ENCODE results near the gene VASH2. TPM values are rescaled to one million over a fixed set of nuclear protein-coding genes. Genes with fewer than 3 reads are reported as not detected.
"Not testable (repeated sequence)": the region's sequence is repeated elsewhere in the genome, so short reads cannot be mapped to it uniquely, and the experiment has no call there.

VASH2 gene
- total RNA-seq, 1 experiment from 2014 or later, result 5.8 TPM

GRCh38 chr1:212990276-212990675 is 39.9 kb downstream of the VASH2 start:
- no peak overlapping the region for H3K27ac Mint-ChIP-seq (ENCODE audit: unreplicated experiment)
- H3K9me3 Mint-ChIP-seq (ENCODE audit: low read depth, unreplicated experiment), result no peaks in the 10 kb centered on the region
- H3K4me3 Mint-ChIP-seq (ENCODE audit: low read depth, unreplicated experiment), result no peak overlapping the region
- no TSS peak for BruUV-seq (replicated peaks)
- CTCF ChIA-PET, result no interaction called here
- no peak for TF ChIP-seq CTCF (IDR thresholded peaks at IDR 0.05; ENCODE audit: unreplicated experiment)
- no peaks in the 10 kb centered on the region for H3K27me3 Mint-ChIP-seq (ENCODE audit: unreplicated experiment)
- intact Hi-C loops (cut with micrococcal nuclease; ENCODE audit: unreplicated experiment), result no loop called here
- H3K36me3 Mint-ChIP-seq (ENCODE audit: insufficient read depth, unreplicated experiment), result peaks cover 23% of the 10 kb centered on the region
- DNase-seq, result no peak
- H3K4me1 Mint-ChIP-seq (ENCODE audit: low read depth, unreplicated experiment), result no peaks in the 10 kb centered on the region

GRCh38 chr1:212993960-212994359 is 43.6 kb downstream of the VASH2 start:
- not testable (repeated sequence) for H3K27me3 Mint-ChIP-seq (ENCODE audit: unreplicated experiment); H3K4me3 Mint-ChIP-seq (ENCODE audit: low read depth, unreplicated experiment); H3K4me1 Mint-ChIP-seq (ENCODE audit: low read depth, unreplicated experiment); H3K9me3 Mint-ChIP-seq (ENCODE audit: low read depth, unreplicated experiment); H3K27ac Mint-ChIP-seq (ENCODE audit: unreplicated experiment); DNase-seq
- intact Hi-C loops (cut with micrococcal nuclease; ENCODE audit: unreplicated experiment), result loop anchor here (2.0 kb wide), 1 partner anchor 245 kb away; no protein-coding TSS in a partner anchor
- CTCF ChIA-PET, result interaction anchor here (0.6 kb wide), 1 partner anchor 179 kb away, joined by 3 read pairs; no protein-coding TSS in a partner anchor
- peaks cover 23% of the 10 kb centered on the region for H3K36me3 Mint-ChIP-seq (ENCODE audit: insufficient read depth, unreplicated experiment)
- TSS peak; percentile 23 for BruUV-seq (replicated peaks)

DNA sequence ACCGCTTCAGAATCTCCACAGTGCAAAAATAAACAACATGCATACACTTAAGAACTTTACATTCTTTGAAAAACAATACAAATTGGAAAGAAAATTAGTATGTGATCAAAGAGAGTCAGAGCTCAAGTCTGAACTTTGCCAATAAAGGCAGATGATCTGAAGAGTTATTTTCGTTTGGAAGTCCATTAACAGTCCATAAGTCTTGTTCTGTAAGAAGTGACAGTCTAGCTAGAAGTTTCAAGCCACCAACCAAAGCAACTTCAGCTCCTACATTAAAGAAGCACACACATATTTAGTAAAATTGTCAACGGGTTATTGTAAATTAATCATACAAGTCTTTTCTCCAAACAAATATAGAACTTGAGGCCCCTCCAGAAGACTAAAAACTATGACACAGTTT is 44.6 kb downstream of the VASH2 start:
- Mint-ChIP-seq H3K36me3 (ENCODE audit: insufficient read depth, unreplicated experiment) (peaks cover 20% of the 10 kb centered on the region), H3K27ac (ENCODE audit: unreplicated experiment) (no peak overlapping the region), H3K4me3 (ENCODE audit: low read depth, unreplicated experiment) (no peak overlapping the region), H3K4me1 (ENCODE audit: low read depth, unreplicated experiment) (no peaks in the 10 kb centered on the region), H3K9me3 (ENCODE audit: low read depth, unreplicated experiment) (no peaks in the 10 kb centered on the region), H3K27me3 (ENCODE audit: unreplicated experiment) (no peaks in the 10 kb centered on the region)
- BruUV-seq (replicated peaks), result no TSS peak
- CTCF ChIA-PET, result interaction anchor here (0.7 to 1.9 kb wide), 6 partner anchors 10 to 518 kb away, joined by 3 to 9 read pairs (median 5); no protein-coding TSS in a partner anchor
- intact Hi-C loops (cut with micrococcal nuclease; ENCODE audit: unreplicated experiment), result loop anchor here (1.0 to 5.0 kb wide), 3 partner anchors 180 to 328 kb away; no protein-coding TSS in a partner anchor
- no peak for TF ChIP-seq CTCF (IDR thresholded peaks at IDR 0.05; ENCODE audit: unreplicated experiment)
- DNase-seq, result no peak

DNA sequence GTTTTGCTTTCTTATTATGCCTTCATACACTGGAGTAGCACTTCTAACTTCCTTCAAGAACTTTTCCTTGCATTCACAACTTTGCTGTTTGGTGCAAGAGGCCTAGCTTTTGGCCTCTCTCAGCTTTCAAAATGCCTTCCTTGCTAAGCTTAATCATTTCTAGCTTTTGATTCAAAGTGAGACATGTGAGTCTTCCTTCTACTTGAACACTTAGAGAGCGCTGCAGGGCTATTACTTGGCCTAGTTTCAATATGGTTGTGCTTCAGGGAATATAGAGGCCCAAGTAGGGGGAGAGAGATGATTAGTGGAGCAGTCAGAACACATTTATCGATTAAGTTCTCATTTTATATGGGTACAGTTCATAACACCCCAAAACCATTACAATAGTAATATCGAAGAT is 52.9 kb downstream of the VASH2 start:
- no peaks in the 10 kb centered on the region for H3K27me3 Mint-ChIP-seq (ENCODE audit: unreplicated experiment)
- H3K4me1 Mint-ChIP-seq (ENCODE audit: low read depth, unreplicated experiment), result no peaks in the 10 kb centered on the region
- CTCF ChIA-PET, result interaction anchor here (0.6 kb wide), 2 partner anchors 65 to 319 kb away, joined by 4 read pairs; no protein-coding TSS in a partner anchor
- no peak overlapping the region for H3K4me3 Mint-ChIP-seq (ENCODE audit: low read depth, unreplicated experiment)
- intact Hi-C loops (cut with micrococcal nuclease; ENCODE audit: unreplicated experiment), result no loop called here
- H3K9me3 Mint-ChIP-seq (ENCODE audit: low read depth, unreplicated experiment), result no peaks in the 10 kb centered on the region
- DNase-seq, result no peak
- H3K36me3 Mint-ChIP-seq (ENCODE audit: insufficient read depth, unreplicated experiment), result peaks cover 28% of the 10 kb centered on the region
- no TSS peak for BruUV-seq (replicated peaks)
- no peak for TF ChIP-seq CTCF (IDR thresholded peaks at IDR 0.05; ENCODE audit: unreplicated experiment)
- no peak overlapping the region for H3K27ac Mint-ChIP-seq (ENCODE audit: unreplicated experiment)

GRCh38 chr1:213008564-213008963 is 58.2 kb downstream of the VASH2 start:
- no peak for TF ChIP-seq CTCF (IDR thresholded peaks at IDR 0.05; ENCODE audit: unreplicated experiment)
- Mint-ChIP-seq H3K9me3 (ENCODE audit: low read depth, unreplicated experiment) (no peaks in the 10 kb centered on the region), H3K4me3 (ENCODE audit: low read depth, unreplicated experiment) (no peak overlapping the region), H3K4me1 (ENCODE audit: low read depth, unreplicated experiment) (peaks cover 1% of the 10 kb centered on the region), H3K27me3 (ENCODE audit: unreplicated experiment) (no peaks in the 10 kb centered on the region), H3K27ac (ENCODE audit: unreplicated experiment) (no peak overlapping the region), H3K36me3 (ENCODE audit: insufficient read depth, unreplicated experiment) (peaks cover 23% of the 10 kb centered on the region)
- intact Hi-C loops (cut with micrococcal nuclease; ENCODE audit: unreplicated experiment), result no loop called here
- no TSS peak for BruUV-seq (replicated peaks)
- CTCF ChIA-PET, result no interaction called here
- DNase-seq, result no peak

Data from Calu3 (cell line).